ENCODE measurements around the gene N4BP2. TPM values are rescaled to one million over a fixed set of nuclear protein-coding genes. Genes with fewer than 3 reads are reported as not detected.

The N4BP2 gene
- total RNA-seq, 1 experiment from 2014 or later: 31.7 TPM

DNA sequence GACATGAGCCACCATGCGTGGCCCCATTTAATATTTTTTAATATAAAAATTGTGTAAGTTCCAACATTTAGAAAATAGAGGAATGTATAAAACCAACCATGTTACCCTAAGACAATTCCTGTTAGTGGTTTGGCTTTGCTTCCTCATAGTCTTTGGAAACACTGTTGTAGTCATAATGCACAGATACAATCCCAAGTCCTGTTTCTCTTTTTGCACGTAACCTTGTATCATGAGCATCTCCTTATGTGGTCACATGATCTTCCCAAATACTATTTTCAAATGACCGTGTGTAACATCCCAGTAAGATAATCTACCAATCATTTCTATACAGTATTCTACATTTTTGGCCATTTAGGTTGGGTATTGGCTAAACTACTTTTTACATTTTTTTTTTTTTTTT, 126.3 kb downstream of the N4BP2 start:
- TF ChIP-seq SOX15 (CRISPR knock-in tag; IDR thresholded peaks at IDR 0.05): no peak
- TF ChIP-seq, protein P1, sequence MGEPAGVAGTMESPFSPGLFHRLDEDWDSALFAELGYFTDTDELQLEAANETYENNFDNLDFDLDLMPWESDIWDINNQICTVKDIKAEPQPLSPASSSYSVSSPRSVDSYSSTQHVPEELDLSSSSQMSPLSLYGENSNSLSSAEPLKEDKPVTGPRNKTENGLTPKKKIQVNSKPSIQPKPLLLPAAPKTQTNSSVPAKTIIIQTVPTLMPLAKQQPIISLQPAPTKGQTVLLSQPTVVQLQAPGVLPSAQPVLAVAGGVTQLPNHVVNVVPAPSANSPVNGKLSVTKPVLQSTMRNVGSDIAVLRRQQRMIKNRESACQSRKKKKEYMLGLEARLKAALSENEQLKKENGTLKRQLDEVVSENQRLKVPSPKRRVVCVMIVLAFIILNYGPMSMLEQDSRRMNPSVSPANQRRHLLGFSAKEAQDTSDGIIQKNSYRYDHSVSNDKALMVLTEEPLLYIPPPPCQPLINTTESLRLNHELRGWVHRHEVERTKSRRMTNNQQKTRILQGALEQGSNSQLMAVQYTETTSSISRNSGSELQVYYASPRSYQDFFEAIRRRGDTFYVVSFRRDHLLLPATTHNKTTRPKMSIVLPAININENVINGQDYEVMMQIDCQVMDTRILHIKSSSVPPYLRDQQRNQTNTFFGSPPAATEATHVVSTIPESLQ (CRISPR knock-in tag; IDR thresholded peaks at IDR 0.05): no peak
- no peak for TF ChIP-seq RORB (CRISPR knock-in tag; IDR thresholded peaks at IDR 0.05)
- TF ChIP-seq ZBTB21 (CRISPR knock-in tag; IDR thresholded peaks at IDR 0.05; ENCODE audit: borderline replicate concordance): no peak
- TF ChIP-seq MYBL2 (CRISPR knock-in tag; IDR thresholded peaks at IDR 0.05): no peak
- TF ChIP-seq PREB (CRISPR knock-in tag; IDR thresholded peaks at IDR 0.05; ENCODE audit: borderline replicate concordance): no peak
- TF ChIP-seq FOXP1 (CRISPR knock-in tag; IDR thresholded peaks at IDR 0.05; ENCODE audit: borderline replicate concordance): no peak
- TF ChIP-seq, protein P2, sequence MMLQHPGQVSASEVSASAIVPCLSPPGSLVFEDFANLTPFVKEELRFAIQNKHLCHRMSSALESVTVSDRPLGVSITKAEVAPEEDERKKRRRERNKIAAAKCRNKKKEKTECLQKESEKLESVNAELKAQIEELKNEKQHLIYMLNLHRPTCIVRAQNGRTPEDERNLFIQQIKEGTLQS (CRISPR knock-in tag; conservative IDR thresholded peaks at IDR 0.05): no peak
- TF ChIP-seq IRF1 (CRISPR knock-in tag; IDR thresholded peaks at IDR 0.05): no peak
- TF ChIP-seq, protein P3, sequence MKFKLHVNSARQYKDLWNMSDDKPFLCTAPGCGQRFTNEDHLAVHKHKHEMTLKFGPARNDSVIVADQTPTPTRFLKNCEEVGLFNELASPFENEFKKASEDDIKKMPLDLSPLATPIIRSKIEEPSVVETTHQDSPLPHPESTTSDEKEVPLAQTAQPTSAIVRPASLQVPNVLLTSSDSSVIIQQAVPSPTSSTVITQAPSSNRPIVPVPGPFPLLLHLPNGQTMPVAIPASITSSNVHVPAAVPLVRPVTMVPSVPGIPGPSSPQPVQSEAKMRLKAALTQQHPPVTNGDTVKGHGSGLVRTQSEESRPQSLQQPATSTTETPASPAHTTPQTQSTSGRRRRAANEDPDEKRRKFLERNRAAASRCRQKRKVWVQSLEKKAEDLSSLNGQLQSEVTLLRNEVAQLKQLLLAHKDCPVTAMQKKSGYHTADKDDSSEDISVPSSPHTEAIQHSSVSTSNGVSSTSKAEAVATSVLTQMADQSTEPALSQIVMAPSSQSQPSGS (CRISPR knock-in tag; IDR thresholded peaks at IDR 0.05; ENCODE audit: borderline replicate concordance, low read depth): no peak
- H3K36me3 Mint-ChIP-seq: no peaks in the 10 kb centered on the region
- POLR2A ChIA-PET: no interaction called here

GRCh38 chr4:40183615-40184411, 127.2 kb downstream of the N4BP2 start:
- ChIA-PET POLR2A (no interaction called here), CTCF (no interaction called here)
- Mint-ChIP-seq H3K27me3 (ENCODE audit: low read depth) (no peaks in the 10 kb centered on the region), H3K4me1 (peaks cover 23% of the 10 kb centered on the region), H3K9me3 (no peaks in the 10 kb centered on the region), H3K4me3 (no peak overlapping the region), H3K36me3 (no peaks in the 10 kb centered on the region), H3K27ac (peak overlapping the region; percentile 65)
- no peak for DNase-seq (ENCODE audit: low spot score)
- no peak for ATAC-seq
- no peak for TF ChIP-seq ZNF219 (CRISPR knock-in tag; IDR thresholded peaks at IDR 0.05; ENCODE audit: borderline replicate concordance)
- TF ChIP-seq USF2 (CRISPR knock-in tag; IDR thresholded peaks at IDR 0.05): no peak
- TF ChIP-seq NFE2L1 (CRISPR knock-in tag; IDR thresholded peaks at IDR 0.05): no peak
- TF ChIP-seq FOXP1 (CRISPR knock-in tag; IDR thresholded peaks at IDR 0.05; ENCODE audit: borderline replicate concordance): no peak
- no peak for TF ChIP-seq ESRRA (CRISPR knock-in tag; IDR thresholded peaks at IDR 0.05; ENCODE audit: borderline replicate concordance)
- no peak for TF ChIP-seq USF1 (CRISPR knock-in tag; IDR thresholded peaks at IDR 0.05)
- TF ChIP-seq PRDM15 (CRISPR knock-in tag; IDR thresholded peaks at IDR 0.05): no peak

More for the DNA sequence above, 126.3 kb downstream of the N4BP2 start:
- no peak for DNase-seq (ENCODE audit: low spot score)
- Mint-ChIP-seq H3K4me3 (no peak overlapping the region), H3K9me3 (no peaks in the 10 kb centered on the region), H3K27me3 (ENCODE audit: low read depth) (no peaks in the 10 kb centered on the region), H3K4me1 (peaks cover 30% of the 10 kb centered on the region), H3K27ac (no peak overlapping the region)
- CTCF ChIA-PET: no interaction called here
- ATAC-seq: no peak

All from WTC11 (cell line).